GM19324 (cell line): ENCODE results near the gene ZC3H18.
"Not testable (repeated sequence)": the region's sequence is repeated elsewhere in the genome, so short reads cannot be mapped to it uniquely, and the experiment has no call there.

Experiments used
- ATAC-seq: cut with Tn5 transposase; IDR thresholded peaks from one replicate; pipeline ENCODE4 v1.9.1; 2021; ENCODE audit warnings: mild to moderate bottlenecking, moderate library complexity; ENCODE audit not compliant: unreplicated experiment, low FRiP score

ZC3H18 gene

DNA sequence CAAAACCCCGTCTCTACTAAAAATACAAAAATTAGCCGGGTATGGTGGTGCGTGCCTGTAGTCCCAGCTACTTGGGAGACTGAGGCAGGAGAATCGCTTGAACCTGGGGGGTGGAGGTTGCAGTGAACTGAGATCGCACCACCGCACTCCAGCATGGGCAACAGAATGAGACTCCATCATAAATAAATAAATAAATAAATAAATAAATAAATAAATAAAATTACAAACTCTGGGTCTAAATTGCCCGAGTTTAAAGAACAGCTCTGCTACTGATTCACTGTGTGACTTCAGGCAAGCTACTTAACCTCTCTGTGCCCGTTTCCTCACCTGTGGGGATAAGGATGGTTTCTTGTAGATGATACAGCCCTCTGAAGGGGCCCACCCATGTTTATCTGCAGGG lies 99.3 kb downstream of the ZC3H18 start:
- not testable (repeated sequence) for ATAC-seq

DNA sequence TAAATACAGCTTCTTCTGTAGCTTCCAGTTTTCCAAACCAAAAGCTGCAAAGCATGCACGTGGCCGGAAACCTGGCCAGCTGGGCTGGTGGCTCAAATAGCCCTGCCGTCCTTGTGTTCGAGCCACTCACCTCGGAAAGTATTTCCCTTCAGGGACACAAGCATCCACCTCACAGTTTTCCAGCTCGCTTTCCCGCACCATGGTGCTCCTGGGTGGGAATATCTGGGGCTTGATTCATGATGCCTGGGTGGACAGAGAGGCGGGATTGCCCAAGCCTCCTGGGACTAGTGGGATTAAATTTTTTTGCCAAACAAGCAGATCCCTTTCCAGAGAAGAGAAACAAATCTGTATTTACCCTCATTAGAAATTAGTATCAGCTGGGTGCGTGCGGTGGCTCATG lies 99.8 kb downstream of the ZC3H18 start:
- ATAC-seq = no peak

DNA sequence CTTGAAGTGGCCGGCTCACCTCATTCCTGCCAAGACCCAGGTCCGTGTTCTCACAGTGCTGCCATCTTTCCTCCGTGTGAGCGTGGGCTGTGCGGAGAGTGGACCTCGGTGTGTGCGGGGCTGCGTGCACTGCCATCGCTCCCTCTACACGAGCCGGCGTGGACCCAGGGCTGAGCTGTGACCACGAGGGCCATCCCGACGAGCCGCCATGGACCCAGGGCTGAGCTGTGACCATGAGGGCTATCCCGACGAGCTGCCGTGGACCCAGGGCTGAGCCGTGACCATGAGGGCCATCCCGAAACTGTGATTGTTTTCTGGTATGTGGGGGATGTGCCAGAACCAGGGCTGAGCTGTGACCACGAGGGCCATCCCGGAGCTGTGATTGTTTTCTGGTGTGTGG lies 101.6 kb downstream of the ZC3H18 start:
- no peak for ATAC-seq

DNA sequence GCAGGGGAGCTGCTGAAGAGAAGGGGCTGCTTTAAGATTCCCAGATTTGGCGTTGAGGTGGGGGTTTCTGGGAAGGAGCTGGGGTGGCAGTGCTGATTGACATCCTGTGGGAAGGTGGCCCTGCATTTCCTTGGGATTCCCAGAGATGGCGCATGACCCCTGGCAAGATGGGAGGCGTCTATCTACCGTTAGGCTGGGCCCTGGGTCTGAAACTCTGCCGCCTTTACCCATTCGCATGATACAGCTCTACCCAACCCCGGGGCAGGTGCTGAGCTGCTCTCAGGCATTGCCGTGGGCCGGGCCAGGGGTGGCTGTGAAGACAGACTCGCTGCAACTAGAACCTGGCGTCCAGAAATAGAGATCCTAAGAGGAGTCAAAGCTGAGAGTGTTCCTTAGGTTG lies 102.6 kb downstream of the ZC3H18 start:
- no peak for ATAC-seq

DNA sequence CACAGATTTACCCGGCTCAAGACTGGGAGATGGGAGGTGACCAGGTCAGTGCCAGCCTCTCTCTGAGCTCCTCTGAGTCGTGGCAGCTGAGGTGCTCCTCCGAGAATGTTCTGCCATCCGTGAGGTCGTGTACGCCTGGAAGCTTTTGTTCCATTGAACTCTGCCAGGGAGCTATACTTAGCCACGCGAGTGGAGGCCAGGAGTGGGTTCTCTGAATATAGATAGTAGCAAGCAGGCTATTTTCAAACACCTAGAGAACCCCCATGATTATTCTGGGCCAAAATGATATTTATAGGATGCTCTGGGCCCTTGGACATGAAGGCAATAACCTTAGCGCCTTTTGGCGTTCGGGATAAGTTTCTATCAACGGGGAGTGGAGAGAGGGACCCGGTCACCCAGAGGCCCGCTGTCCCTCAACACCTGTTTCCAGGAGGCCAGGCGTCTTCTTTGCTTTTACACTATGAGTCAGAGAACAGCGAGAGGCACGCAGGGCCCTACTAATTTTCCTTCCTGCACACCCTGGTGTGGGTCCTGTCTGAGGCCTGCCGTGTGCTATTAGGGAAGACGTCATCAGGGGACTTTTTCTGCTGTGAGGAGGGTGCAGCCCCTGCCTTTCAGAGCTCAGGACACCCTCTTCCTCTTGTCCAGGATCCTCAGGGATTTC lies 103.6 kb downstream of the ZC3H18 start:
- ATAC-seq = no peak

DNA sequence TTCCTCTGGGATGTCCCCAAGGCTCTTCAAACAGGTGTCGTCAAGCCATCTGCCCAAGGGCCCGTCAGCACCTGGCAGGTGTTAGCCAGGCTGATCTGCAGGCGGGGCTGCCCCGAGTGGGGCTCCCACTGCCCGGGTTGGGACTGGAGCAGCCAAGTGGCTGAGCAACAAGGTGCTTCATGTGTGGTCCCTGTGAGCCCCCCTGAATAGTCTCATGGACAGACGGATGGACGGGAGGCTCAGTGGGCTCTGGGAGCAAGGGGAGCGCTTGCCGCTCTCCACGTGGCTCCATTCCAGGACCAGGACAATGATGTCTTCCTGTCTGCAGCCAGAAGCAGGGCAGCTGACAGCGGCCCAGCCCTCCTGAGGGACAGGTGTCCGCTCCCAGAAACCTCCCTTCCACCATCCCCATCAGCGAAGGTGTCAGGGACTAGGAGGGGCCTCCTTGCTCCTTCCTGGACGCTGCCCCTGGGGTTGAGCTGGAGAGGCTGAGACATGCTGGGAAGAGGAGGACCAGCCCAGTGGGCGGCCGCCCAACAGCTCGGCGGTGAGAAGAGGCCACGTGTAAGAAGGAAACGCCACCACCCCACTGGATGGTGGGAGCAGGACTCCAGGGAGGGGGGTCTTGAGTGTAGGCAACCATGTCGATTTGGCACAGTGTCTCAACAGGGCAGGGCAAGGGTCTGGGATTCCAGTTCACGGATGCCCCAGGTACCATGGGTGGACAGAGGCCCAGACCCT lies 106.5 kb downstream of the ZC3H18 start:
- ATAC-seq = no peak

DNA sequence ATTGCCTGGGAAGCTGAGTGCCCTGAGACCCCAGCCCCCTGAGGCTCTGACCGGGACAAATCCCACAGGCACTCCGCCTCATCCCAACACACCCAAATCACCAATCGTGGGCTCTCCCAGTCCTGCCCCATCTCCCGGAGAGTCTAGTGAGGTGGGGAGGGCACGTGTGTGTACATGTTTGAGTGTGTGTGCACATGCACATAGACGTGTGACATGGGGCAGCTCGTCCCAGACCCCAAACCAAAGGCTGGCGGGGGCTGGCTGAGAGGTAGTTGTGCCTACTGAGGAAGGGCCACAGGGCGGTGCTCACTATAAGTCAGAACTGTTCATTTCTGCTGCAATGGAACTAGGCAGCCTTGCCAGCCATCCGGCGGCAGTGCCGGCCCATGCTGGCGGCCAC lies 107.5 kb downstream of the ZC3H18 start:
- ATAC-seq = no peak

DNA sequence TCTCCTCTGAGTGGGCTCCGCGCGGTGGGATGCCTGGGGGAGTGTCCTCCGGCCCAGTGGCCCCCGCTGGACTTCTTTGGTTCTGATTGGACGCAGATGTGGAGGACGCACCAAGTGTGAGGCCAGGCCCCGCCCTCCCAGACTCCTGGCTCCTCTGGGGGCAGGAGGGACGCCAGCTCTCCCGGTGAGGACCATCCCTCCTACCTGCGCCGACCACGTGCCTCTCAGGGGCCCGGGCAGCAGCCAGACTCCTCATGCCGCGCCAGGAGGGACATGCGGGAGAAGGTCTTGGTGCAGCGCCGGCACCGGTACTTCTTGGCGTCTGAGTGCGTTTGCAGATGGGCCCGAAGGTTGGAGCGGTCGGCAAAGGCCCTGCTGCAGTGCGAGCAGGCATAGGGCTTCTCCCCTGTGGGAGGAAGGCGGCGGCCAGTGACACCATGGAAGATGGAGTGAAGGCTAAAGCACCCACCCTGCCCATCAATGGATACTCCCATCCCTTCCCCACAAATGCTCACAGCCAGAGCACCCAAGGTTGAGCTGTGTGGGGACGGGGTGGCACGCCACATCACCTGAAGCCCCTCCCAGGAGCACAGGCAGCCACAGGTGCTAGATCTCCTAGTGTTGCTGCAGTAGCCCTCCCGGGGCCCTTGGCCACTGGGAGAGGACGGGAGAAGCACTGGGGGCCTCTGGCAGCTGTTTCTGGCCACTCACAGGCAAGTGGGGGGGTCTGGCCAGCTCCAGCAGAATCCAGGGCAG lies 108.2 kb downstream of the ZC3H18 start:
- no peak for ATAC-seq

DNA sequence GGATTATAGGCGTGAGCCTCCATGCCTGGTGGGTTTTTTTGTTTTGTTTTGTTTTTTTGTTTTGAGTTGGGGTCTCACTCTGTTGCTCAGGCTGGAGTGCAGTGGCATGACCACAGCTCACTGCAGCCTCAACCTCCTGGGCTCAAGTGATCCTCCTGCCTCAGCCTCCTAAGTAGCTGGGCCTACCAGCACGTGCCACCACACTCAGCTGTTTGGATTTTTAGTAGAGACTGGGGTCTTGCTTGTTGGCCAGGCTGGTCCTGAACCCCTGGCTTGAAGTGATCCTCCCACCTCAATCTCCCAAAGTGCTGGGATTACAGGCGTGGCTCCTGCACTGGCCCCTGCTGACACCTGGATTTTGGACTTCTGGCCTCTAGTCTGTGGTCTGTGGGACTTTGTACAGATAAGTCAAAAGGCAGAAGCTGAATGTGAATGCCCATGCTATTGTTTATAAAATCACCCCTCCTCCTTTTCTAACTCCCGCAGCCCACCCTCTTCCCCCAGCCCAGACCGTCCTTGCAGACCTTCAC lies 110.4 kb downstream of the ZC3H18 start:
- ATAC-seq = no peak

DNA sequence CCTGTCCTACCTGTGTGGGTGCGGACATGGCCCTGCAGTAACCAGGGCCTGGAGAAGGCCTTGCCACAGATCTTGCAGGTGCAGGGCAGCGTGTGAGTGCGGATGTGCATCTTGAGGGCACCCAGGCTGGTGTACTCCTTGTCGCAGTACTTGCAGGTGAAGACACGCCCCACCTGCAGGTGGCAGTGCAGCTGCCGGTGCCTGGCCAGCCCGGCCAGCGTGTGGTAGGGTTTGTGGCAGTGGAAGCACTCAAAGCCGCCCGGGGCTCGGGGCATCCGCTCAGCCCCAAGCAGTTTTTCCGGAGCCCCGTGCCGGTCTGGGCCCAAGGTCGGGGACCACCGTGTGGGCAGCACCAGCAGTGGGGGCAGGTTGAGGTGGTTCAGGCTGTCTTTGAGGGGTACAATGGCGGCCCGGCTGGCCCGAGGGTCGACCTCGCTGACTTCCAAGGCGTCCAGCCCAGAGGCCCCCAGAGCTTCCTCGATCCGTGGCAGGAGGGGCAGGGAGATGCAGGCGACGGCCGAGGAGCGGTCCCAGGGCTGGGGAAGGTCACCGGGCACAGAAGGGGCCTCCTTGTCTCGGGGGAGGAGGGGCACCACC lies 111.0 kb downstream of the ZC3H18 start:
- no peak for ATAC-seq
